NAMALWA (cell line): ENCODE measurements around the gene BCAR3.
A peak's percentile ranks its signal among the peaks of the same experiment; 100 is the strongest.
"Not testable (repeated sequence)": the region's sequence is repeated elsewhere in the genome, so short reads cannot be mapped to it uniquely, and the experiment has no call there.

Experiments
- DNase-seq: peaks from one replicate; pipeline ENCODE4 v3.0.0-alpha.2; 2015; ENCODE audit warnings: low spot score

The BCAR3 gene

GRCh38 chr1:93595266-93595665, 86.4 kb downstream of the BCAR3 start:
- no peak for DNase-seq

GRCh38 chr1:93594603-93594880, 87.1 kb downstream of the BCAR3 start:
- no peak for DNase-seq

GRCh38 chr1:93593854-93594602, 87.6 kb downstream of the BCAR3 start:
- no peak for DNase-seq

GRCh38 chr1:93592551-93592949, 89.1 kb downstream of the BCAR3 start:
- DNase-seq: no peak

- peak; percentile 55 for DNase-seq
These were observed 89.7 kb downstream of the BCAR3 start for GRCh38 chr1:93591676-93592550.

- DNase-seq: not testable (repeated sequence)
These were observed 90.4 kb downstream of the BCAR3 start for GRCh38 chr1:93591291-93591675.

- DNase-seq: no peak
These were observed 92.7 kb downstream of the BCAR3 start for GRCh38 chr1:93588955-93589354.

GRCh38 chr1:93588206-93588605, 93.4 kb downstream of the BCAR3 start:
- DNase-seq: no peak

- no peak for DNase-seq
These were observed 94.3 kb downstream of the BCAR3 start for GRCh38 chr1:93587354-93587753.

- no peak for DNase-seq
These were observed 96.3 kb downstream of the BCAR3 start for GRCh38 chr1:93585059-93585966.

GRCh38 chr1:93584261-93585003, 97.2 kb downstream of the BCAR3 start:
- DNase-seq: no peak

- no peak for DNase-seq
These were observed 99.5 kb downstream of the BCAR3 start for GRCh38 chr1:93581917-93582850.

- no peak for DNase-seq
These were observed 101.7 kb downstream of the BCAR3 start for GRCh38 chr1:93579891-93580290.

- DNase-seq: no peak
These were observed 102.5 kb downstream of the BCAR3 start for GRCh38 chr1:93578911-93579825.

- no peak for DNase-seq
These were observed 103.2 kb downstream of the BCAR3 start for GRCh38 chr1:93578433-93578830.

GRCh38 chr1:93577536-93578432, 103.9 kb downstream of the BCAR3 start:
- DNase-seq: no peak

- DNase-seq: no peak
These were observed 104.9 kb downstream of the BCAR3 start for GRCh38 chr1:93576746-93577145.

- no peak for DNase-seq
These were observed 105.3 kb downstream of the BCAR3 start for GRCh38 chr1:93576346-93576745.
